NB4 (cell line): Measurements from ENCODE around the gene C10orf53.

Experiments
- CTCF ChIP-seq: IDR thresholded peaks from one replicate; pipeline ENCODE4 v1.5.1; 2012; ENCODE audit warnings: low read depth, low read length
- MAX ChIP-seq: IDR thresholded peaks from 2 replicates; pipeline ENCODE4 v1.6.1; 2011; ENCODE audit warnings: low read depth, low read length
- POLR2A ChIP-seq: IDR thresholded peaks from 2 replicates; pipeline ENCODE4 v1.6.1; 2011; ENCODE audit warnings: mild to moderate bottlenecking; ENCODE audit not compliant: insufficient read length; ENCODE audit errors: extremely low read depth

- no peak for TF ChIP-seq CTCF
- no peak for TF ChIP-seq POLR2A
- no peak for TF ChIP-seq MAX
Measured at GRCh38 chr10:49700211-49700610, 20.8 kb downstream of the C10orf53 start.
